NCI-H345 treated with DMSO at 0.1 percent for 48 hours (cell line): ENCODE measurements around the gene ZNF652.
"Not testable (repeated sequence)": the region's sequence is repeated elsewhere in the genome, so short reads cannot be mapped to it uniquely, and the experiment has no call there.

ENCODE experiments used
- DNase-seq: peaks from one replicate; lab custom pipeline; 2025; ENCODE audit not compliant: unreplicated experiment; lab: John Stamatoyannopoulos, UW

ZNF652 gene

DNA sequence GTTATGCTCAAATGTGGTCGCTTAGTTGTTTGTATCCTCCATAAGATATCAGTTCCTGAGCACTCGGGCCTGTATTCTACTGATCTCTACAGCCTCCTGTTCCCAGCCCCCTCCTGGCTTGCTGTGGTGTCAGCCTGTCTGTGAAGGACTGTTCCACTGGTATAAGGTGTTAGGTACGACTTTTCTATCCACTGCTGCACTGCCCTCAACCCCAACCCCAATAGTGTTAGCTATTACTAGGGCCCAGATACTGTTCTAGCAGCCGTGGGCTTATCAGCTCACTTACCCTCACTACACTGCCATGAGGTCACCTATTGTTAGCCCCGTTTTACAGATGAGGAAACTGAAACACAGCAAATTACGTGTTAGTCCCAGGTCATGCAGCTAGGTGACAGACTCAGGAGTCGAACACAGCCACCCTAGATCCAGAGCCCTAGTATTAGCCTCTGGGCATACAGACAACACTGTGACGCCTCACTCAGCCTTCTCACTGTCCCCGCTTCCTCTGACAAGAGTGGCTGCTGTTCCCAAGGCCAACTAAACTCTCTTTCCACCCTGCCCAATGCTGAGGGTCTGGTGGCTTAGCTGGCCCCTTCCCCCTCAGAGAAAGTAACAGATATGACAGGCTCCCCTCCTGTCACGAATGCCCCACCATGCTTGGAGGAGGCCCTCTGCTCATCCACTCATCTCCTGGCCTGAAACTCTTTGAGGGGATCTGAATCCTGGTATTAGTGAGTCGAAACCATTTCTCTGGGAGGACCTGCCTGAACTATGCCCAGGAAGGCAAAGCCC, 25.6 kb upstream of the ZNF652 start:
- no peak for DNase-seq

GRCh38 chr17:49386373-49386772, 24.3 kb upstream of the ZNF652 start:
- no peak for DNase-seq

GRCh38 chr17:49384951-49385350, 22.9 kb upstream of the ZNF652 start:
- no peak for DNase-seq

- DNase-seq, result no peak
Observed at GRCh38 chr17:49383060-49383459, 21.0 kb upstream of the ZNF652 start.

GRCh38 chr17:49382556-49382955, 20.5 kb upstream of the ZNF652 start:
- no peak for DNase-seq

DNA sequence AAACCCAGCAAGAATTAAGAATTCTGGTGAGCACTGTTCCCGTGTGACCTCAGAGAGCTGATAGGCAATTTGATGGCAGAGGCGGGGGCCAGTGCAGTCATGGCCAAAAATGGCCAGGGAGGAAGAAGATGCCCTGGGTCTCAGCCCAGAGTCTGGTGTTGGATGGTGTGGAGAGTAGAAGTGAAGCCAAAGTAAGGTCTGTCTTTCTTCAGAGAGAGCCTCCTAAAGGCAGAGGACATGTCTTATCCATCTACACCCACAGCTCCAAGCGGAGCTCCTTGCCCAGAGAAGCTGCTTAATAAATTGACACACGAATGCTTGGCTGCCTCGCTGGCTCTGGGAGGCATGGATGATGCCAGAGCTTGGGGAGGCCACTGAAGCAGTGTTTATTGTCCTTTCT, 19.7 kb upstream of the ZNF652 start:
- DNase-seq, result no peak

GRCh38 chr17:49381033-49381432, 19.0 kb upstream of the ZNF652 start:
- no peak for DNase-seq

- no peak for DNase-seq
Observed at GRCh38 chr17:49379926-49380325, 17.9 kb upstream of the ZNF652 start.

- no peak for DNase-seq
Observed at GRCh38 chr17:49378311-49378710, 16.3 kb upstream of the ZNF652 start.

DNA sequence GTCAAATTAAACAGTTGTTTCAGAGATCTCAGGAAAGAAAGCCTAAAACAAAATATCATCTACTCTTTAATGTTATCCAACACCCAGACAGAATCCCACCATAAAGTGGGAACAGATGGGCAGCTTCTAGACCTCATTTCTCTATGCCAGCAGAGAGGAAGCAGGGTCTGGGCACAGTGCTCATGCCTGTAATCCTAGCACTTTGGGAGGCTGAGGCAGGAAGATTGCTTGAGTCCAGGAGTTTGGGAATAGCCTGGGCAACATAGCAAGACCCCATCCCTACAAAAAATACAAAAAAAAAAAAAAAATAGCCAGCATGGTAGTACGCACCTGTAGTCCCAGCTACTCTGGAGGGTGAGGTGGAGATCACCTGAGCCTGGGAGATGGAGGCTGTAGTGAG, 13.5 kb upstream of the ZNF652 start:
- no peak for DNase-seq

DNA sequence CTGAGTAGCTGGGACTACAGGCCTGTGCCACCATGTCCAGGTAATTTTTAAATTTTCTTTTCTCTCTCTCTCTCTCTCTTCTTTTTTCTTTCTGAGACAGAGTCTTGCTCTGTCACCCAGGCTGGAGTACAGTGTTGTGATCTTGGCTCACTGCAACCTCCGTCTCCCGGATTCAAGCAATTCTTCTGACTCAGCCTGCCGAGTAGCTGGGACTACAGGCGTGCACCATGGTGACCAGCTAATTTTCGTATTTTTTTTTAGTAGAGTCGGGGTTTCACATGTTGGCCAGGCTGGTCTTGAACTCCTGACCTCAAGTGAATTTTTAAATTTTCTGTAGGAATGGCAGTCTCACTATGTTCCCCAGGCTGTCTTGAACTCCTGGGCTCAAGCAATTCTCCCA, 11.1 kb upstream of the ZNF652 start:
- no peak for DNase-seq

DNA sequence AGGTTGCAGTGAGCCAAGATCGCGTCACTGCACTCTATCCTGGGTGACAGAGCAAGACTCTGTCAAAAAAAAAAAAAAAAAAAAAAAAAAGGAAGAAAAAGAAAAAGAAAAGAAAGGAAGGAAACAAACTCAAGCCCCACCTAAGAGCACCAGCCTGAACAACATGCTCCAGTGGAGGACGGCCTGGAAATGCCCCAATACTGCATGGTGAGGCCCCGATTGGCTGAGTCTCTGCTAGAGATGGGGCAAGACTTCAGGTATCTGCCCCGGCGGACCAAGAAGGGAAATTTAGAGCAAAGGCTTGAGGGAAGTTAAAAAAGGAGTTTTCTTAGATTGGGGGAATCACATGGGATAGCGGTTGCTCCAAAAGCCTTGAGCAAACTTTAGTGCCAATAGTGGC, 10.4 kb upstream of the ZNF652 start:
- no peak for DNase-seq

- no peak for DNase-seq
Observed at GRCh38 chr17:49370971-49371834, 9.2 kb upstream of the ZNF652 start.

DNA sequence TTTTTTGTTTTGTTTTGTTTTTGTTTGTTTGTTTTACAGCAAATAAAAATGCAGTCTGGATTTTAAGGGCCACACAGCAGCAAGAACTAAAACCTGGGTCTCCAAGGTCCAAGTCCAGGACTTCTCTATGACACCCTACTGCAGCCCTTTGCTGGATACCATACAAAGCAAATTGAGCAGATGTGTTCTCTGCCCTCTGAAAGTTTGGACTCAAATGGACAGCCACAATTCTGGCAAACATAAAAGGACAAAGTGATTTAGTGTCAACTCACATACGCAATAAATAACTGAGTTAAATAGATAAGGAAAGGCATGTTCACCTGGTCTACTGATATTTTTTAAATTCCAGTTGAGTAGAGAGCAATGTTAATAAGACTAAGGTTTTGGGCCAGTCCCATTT, 7.7 kb upstream of the ZNF652 start:
- DNase-seq, result no peak

GRCh38 chr17:49369089-49369488, 7.0 kb upstream of the ZNF652 start:
- no peak for DNase-seq

GRCh38 chr17:49365667-49366066, 3.6 kb upstream of the ZNF652 start:
- no peak for DNase-seq

DNA sequence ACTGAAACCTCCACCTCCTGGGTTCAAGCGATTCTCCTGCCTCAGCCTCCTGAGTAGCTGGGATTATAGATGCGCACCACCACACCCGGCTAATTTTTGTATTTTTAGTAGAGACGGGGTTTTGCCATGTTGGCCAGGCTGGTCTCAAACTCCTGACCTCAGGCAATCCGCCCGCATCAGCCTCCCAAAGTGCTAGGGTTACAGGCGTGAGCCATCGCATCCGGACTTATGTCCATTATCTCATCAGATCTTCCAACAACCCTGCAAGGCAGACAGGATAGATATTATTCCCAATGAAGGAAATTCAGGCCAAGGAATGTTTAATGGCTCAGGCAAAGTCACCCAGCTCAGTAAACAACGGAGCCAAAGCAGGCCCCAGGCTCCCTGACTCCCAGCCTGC, 3.1 kb upstream of the ZNF652 start:
- not testable (repeated sequence) for DNase-seq

DNA sequence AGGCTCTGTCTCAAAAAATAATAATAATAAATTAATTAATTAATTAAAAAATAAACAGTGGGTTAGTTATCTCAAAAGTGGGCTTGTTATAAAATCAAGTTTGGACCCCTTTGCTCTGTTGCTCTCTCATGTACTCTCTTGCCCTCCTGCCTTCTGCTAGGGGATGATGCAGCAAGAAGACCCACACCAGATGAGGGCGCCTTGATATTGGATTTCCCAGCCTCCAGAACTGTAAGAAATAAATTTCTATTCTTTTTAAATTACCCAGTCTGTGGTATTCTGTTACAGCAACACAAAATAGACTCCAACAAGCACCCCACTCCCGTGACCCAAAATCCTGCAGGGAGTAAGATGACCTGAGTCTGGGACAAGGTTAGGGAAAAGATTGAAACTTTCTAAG, 2.1 kb upstream of the ZNF652 start:
- DNase-seq, result no peak

DNA sequence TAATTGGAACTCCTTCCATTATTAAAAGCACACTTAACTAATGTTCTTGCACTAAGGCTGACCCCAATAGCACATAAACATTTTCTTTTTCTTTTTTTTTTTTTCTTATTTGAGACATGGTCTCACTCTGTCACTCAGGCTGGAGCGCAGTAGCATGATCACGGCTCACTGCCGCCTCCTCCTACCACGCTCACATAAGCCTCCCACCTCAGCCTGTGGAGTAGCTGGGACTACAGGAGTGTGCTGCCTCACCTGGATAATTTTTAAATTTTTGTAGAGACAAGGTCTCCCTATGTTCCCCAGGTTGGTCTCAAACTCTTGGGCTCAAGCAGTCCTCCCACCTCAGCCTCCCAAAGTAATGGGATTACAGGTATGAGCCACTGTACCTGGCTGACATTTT, 1.2 kb upstream of the ZNF652 start:
- DNase-seq, result no peak

DNA sequence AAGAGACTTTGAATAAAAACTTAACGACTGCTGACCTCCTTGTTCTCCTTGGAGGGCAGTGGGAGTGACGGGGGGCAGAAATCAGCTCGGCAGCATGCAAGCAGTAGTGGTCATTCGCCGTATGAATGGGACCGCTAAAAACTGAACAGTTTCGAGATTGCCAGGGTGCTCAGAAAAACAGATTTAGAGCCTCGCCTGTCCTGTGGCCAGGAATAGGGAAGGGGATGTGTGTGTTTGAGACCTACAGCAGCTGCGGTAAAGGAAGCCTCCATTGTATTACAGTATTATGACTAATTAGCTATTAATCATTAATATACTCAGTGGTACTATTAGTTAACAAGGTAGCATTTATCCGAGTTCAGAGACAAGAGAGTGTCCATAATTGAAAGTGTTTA, 670 bp upstream of the ZNF652 start:
- no peak for DNase-seq

DNA sequence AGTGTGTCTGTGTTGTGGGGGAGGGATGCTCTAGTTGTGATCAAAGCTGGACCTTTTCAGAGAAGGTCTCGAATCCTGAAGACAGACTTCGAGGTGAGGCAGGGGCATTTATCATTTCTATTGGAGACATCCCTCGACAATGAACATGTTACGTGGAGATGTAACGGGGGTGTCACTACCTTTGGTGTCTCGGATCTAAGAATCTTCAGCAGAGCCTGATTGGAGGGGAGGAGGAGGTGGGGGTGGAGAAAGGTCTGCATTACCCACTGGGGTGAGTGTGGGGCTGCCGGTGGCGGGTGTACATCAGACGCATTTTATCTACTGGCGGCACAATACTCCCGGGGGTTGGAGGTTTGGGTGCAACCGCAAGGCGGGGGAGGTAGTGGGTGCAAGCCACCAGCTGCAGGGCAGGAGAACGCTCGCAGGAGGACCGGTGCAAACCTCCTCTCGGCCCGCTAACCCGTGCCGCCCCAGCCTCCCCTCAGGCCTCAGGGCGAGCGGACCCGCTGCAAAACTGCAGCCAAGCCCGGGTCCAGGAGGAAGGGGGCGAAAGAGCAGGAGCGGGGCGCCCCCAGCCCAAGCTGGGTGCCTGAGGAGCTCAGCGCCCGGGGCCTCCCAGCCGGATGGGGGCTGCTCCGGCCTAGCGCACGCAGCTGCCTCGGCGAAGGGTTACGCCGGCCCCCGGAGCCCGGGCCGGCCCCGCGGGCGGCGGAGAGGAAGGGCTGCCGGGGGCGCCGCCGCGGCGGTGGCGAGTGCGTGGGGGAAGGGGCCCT, 735 bp downstream of the ZNF652 start:
- peak; percentile 14 for DNase-seq

GRCh38 chr17:49360796-49361128, 1.3 kb downstream of the ZNF652 start:
- DNase-seq, result no peak
